Cardiac fibroblast (primary cell): ENCODE results near the gene TEX19.
A peak's percentile ranks its signal among the peaks of the same experiment; 100 is the strongest.
"Not testable (repeated sequence)": the region's sequence is repeated elsewhere in the genome, so short reads cannot be mapped to it uniquely, and the experiment has no call there.

ENCODE experiments used
- DNase-seq, 2 donors: peaks; one replicate each; pipeline versions ENCODE4 v3.0.0 to v3.0.0-alpha.2; 2010; ENCODE audit warnings: low read depth in 2 of 2
- H3K4me3 ChIP-seq, 2 donors: replicated peaks in 1 of 2; 1 replicate in 1 of 2; 2 replicates in 1 of 2; pipeline ENCODE4 v1.5.1; 2011; ENCODE audit warnings: low read depth in 2 of 2, low read length in 2 of 2, mild to moderate bottlenecking in 2 of 2, moderate library complexity in 1 of 2
- TF ChIP-seq, protein P1 (sequence below): IDR thresholded peaks from one replicate; pipeline ENCODE4 v1.5.1; 2011; ENCODE audit warnings: low read depth, mild to moderate bottlenecking, low read length, inconsistent platforms

Gene TEX19

GRCh38 chr17:82371333-82372248, 12.5 kb downstream of the TEX19 start, which contains the start of gene UTS2R:
TSS of gene UTS2R (plus strand) at chr17:82371765. CDS start at chr17:82374325, 2,560 bp downstream.
- TF ChIP-seq, protein P1, sequence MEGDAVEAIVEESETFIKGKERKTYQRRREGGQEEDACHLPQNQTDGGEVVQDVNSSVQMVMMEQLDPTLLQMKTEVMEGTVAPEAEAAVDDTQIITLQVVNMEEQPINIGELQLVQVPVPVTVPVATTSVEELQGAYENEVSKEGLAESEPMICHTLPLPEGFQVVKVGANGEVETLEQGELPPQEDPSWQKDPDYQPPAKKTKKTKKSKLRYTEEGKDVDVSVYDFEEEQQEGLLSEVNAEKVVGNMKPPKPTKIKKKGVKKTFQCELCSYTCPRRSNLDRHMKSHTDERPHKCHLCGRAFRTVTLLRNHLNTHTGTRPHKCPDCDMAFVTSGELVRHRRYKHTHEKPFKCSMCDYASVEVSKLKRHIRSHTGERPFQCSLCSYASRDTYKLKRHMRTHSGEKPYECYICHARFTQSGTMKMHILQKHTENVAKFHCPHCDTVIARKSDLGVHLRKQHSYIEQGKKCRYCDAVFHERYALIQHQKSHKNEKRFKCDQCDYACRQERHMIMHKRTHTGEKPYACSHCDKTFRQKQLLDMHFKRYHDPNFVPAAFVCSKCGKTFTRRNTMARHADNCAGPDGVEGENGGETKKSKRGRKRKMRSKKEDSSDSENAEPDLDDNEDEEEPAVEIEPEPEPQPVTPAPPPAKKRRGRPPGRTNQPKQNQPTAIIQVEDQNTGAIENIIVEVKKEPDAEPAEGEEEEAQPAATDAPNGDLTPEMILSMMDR = no peak
- peak within 1 kb of the TSS; percentile 2 to 31 for H3K4me3 ChIP-seq
- DNase-seq = no peak

DNA sequence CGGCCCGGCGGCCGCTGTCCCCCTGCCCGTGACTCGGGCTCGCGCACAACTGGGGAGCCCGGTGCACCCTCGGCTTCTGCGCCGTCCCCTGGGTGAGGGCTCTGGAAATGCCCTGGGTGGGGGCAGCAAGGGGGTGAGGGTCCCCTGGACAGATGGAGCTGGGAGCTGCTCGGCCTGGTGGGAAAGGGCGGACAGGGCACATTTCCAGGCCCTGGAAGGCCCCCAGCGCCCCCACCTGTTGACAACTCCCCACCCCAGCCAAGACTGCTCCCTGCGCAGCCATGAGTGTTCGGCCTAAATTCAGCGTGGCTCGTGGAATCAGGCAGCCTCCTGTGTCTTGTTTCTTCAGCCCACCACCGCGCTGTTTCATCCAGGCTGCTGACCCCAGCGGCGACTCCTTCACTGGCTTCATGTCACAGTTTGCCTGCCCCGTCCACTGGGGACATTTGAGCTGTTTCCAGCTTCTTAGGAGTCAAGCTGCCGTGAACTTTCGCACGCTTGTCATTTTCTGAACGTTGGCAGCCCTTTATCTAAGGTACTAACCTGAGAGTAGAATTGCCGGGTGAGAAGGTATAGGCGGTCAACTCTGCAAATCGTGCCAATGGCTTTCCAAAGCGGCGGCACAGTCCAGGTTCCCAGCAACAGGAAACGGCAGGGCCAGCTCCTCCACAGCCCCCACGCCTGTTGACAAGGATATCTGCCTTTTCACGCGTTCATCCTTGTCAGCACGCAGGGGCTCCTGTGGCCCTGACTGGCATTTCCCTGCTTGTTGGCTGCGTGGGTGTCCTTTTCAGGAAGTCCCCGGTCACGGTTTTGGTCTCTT, 13.4 kb downstream of the TEX19 start:
- no peak for DNase-seq
- TF ChIP-seq, protein P1 = no peak
- no peak overlapping the region for H3K4me3 ChIP-seq

- H3K4me3 ChIP-seq, DNase-seq: not testable (repeated sequence)
Observed at GRCh38 chr17:82373072-82373452, 14.0 kb downstream of the TEX19 start.

GRCh38 chr17:82373731-82374625, 14.9 kb downstream of the TEX19 start:
- TF ChIP-seq, protein P1 = no peak
- no peak for DNase-seq
- H3K4me3 ChIP-seq = no peak overlapping the region

DNA sequence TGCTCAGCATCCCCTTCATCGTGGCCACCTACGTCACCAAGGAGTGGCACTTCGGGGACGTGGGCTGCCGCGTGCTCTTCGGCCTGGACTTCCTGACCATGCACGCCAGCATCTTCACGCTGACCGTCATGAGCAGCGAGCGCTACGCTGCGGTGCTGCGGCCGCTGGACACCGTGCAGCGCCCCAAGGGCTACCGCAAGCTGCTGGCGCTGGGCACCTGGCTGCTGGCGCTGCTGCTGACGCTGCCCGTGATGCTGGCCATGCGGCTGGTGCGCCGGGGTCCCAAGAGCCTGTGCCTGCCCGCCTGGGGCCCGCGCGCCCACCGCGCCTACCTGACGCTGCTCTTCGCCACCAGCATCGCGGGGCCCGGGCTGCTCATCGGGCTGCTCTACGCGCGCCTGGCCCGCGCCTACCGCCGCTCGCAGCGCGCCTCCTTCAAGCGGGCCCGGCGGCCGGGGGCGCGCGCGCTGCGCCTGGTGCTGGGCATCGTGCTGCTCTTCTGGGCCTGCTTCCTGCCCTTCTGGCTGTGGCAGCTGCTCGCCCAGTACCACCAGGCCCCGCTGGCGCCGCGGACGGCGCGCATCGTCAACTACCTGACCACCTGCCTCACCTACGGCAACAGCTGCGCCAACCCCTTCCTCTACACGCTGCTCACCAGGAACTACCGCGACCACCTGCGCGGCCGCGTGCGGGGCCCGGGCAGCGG, 15.7 kb downstream of the TEX19 start:
- TF ChIP-seq, protein P1 = no peak
- no peak for DNase-seq
- no peak overlapping the region for H3K4me3 ChIP-seq

- H3K4me3 ChIP-seq = no peak overlapping the region
- TF ChIP-seq, protein P1 = no peak
- DNase-seq = no peak
Observed at GRCh38 chr17:82375359-82376041, 16.5 kb downstream of the TEX19 start.
